ENCODE measurements around the gene GREM2. TPM values are rescaled to one million over a fixed set of nuclear protein-coding genes. Genes with fewer than 3 reads are reported as not detected.

The GREM2 gene
- total RNA-seq, 4 donors from 2014 or later: 0.26 to 7.0 (median 1.4) TPM

DNA sequence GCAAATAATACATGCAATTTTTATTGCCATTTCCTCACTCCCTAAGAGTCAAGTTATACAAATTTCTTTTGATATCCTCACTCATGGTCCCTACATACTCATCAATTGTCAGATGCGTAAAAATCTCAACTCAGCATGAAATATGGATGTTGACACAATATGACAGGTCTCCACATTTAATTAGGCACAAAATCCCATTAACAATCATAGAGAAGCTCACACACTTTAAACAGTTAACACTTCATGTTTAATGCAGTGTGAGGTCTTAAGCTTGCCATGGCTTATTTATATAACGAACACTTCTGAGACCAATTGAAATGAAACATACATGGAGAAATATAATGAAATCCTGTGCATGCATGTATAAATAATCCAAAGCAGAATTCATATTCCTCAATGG lies 58.6 kb downstream of the GREM2 start:
- H3K27ac ChIP-seq: no peak overlapping the region
- no peaks in the 10 kb centered on the region for H3K36me3 ChIP-seq
- H3K9me3 ChIP-seq: no peaks in the 10 kb centered on the region
- DNase-seq: no peak
- no peaks in the 10 kb centered on the region for H3K4me1 ChIP-seq
- H3K4me3 ChIP-seq: no peak overlapping the region
- intact Hi-C loops (cut with DNase I; ENCODE audit: low total_unique reads): no loop called here
- no peak for TF ChIP-seq POLR2A (IDR thresholded peaks at IDR 0.05)
- H3K27me3 ChIP-seq: no peaks in the 10 kb centered on the region

DNA sequence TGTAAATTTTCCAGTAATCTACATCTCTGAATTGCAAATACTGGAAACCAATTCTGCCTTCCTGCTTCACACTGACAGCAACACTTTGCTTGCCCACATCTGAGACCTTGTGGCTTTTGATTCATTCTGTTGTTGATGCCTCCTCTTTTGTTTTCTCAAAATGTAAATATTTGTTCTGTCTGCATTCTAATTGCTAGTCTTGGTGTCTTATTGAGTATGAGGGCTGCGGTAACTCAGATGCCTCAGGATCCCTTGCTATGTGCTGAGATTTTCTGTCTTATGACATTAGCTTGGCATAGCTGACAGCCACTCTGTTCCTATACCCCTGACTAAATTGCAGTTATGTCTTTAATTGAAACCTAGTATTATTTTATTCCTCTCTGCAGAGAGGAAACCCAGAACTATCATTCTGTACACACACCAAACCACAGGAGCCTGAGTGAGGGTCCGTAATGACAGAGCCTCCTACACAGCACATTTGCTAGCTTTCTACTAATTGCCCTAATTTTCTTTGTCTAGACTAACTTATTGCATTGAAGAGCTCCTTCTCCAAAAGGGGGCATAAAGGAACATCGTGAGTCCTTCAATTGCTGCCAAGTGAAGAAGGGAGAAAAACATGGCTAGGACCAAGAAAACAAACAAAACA lies 72.1 kb downstream of the GREM2 start:
- Histone ChIP-seq H3K4me1 (no peaks in the 10 kb centered on the region), H3K36me3 (no peaks in the 10 kb centered on the region), H3K4me3 (no peak overlapping the region), H3K9me3 (no peaks in the 10 kb centered on the region), H3K27me3 (no peaks in the 10 kb centered on the region), H3K27ac (no peak overlapping the region)
- DNase-seq: no peak
- TF ChIP-seq POLR2A (IDR thresholded peaks at IDR 0.05): no peak
- TF ChIP-seq, protein P1, sequence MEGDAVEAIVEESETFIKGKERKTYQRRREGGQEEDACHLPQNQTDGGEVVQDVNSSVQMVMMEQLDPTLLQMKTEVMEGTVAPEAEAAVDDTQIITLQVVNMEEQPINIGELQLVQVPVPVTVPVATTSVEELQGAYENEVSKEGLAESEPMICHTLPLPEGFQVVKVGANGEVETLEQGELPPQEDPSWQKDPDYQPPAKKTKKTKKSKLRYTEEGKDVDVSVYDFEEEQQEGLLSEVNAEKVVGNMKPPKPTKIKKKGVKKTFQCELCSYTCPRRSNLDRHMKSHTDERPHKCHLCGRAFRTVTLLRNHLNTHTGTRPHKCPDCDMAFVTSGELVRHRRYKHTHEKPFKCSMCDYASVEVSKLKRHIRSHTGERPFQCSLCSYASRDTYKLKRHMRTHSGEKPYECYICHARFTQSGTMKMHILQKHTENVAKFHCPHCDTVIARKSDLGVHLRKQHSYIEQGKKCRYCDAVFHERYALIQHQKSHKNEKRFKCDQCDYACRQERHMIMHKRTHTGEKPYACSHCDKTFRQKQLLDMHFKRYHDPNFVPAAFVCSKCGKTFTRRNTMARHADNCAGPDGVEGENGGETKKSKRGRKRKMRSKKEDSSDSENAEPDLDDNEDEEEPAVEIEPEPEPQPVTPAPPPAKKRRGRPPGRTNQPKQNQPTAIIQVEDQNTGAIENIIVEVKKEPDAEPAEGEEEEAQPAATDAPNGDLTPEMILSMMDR (IDR thresholded peaks at IDR 0.05): no peak
- intact Hi-C loops (cut with DNase I; ENCODE audit: low total_unique reads): no loop called here

DNA sequence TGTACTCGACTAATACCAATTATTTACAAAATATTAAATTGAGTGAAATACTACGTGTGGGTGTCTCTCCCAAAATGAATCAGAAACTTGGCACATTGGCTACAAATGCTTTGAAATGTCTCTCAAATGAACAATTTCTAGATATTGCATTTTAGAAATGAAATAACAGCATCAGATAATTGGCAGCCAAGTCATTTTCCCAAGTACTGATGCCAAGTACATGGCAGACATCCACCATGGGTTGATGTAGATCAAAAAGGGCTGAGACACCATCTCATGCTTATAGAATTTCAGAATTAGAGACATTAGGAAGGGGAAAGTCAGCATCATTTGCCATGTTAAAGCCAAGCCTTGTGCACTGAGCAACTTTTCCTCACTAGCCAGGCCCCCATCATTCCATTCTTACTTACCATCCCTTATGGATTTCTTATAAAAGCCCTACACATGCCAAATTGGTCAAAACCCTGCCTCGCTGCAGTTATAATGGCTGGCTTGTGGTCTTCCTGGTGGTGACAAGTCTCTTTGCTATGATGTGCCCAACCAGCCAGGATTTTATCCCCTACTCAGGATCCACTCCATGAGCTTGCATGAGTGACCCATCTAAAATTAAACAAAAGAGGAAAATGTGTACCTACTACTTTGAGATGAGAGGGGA lies 73.1 kb downstream of the GREM2 start:
- H3K4me3 ChIP-seq: no peak overlapping the region
- no peak for DNase-seq
- H3K9me3 ChIP-seq: no peaks in the 10 kb centered on the region
- intact Hi-C loops (cut with DNase I; ENCODE audit: low total_unique reads): no loop called here
- no peak overlapping the region for H3K27ac ChIP-seq
- TF ChIP-seq POLR2A (IDR thresholded peaks at IDR 0.05): no peak
- TF ChIP-seq, protein P1 (IDR thresholded peaks at IDR 0.05): no peak
- no peaks in the 10 kb centered on the region for H3K36me3 ChIP-seq
- no peaks in the 10 kb centered on the region for H3K4me1 ChIP-seq
- H3K27me3 ChIP-seq: no peaks in the 10 kb centered on the region

DNA sequence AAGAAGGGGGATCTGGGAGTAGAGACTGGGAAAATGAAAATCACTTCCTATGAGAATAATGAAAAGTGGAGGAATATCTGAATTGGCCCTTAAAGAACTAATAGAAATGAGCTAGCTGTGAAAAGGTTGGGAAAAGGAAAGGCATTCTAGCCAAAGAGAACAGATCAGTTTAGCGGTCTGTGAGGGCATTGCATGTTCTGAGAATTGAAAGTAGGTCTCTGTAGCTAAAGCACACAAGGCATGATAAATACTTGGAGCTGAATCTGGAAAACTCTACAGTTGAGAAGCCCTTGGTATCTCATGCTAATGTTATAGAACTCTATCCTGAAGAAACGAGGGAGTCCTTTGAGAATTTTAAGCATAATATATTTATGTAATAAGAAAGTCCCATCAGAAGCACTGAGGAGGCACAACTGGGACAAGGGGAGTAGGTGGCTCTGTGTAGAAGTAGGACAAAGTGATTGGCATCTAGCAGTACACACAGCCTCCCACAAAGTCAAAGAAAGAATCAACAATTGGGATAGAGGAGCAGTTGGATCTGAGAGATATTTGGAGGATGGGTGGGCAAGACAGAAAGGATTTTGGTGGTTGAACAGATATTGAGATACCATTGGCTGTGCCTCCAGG lies 78.7 kb downstream of the GREM2 start:
- intact Hi-C loops (cut with DNase I; ENCODE audit: low total_unique reads): no loop called here
- TF ChIP-seq POLR2A (IDR thresholded peaks at IDR 0.05): no peak
- TF ChIP-seq, protein P1 (IDR thresholded peaks at IDR 0.05): no peak
- no peak overlapping the region for H3K4me3 ChIP-seq
- no peak for DNase-seq
- no peaks in the 10 kb centered on the region for H3K4me1 ChIP-seq
- H3K27me3 ChIP-seq: no peaks in the 10 kb centered on the region
- no peaks in the 10 kb centered on the region for H3K36me3 ChIP-seq
- no peaks in the 10 kb centered on the region for H3K9me3 ChIP-seq
- no peak overlapping the region for H3K27ac ChIP-seq

DNA sequence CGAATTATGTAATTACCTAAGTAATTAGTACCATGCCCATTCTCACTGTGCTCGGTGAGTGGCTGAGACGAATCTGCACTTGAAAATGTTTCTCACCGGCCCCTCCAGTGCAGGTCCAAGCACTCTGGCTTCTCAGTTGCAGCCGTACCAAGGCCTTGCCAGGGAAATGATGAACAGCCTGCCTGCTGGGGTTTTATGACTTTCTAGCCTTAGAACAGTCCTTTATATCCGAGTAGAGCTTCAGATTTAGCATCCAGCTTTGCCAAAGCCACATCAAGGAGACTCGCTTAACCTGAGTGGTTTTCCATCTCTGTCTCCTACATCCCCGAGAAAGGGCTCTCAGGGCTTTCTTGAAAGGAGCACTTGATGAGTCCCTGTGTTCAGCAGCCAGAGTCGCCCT lies 83.4 kb downstream of the GREM2 start:
- Histone ChIP-seq H3K27me3 (no peaks in the 10 kb centered on the region), H3K36me3 (no peaks in the 10 kb centered on the region), H3K4me1 (no peaks in the 10 kb centered on the region), H3K4me3 (no peak overlapping the region), H3K9me3 (no peaks in the 10 kb centered on the region), H3K27ac (no peak overlapping the region)
- no peak for DNase-seq
- intact Hi-C loops (cut with DNase I; ENCODE audit: low total_unique reads): no loop called here
- TF ChIP-seq, protein P1 (IDR thresholded peaks at IDR 0.05): no peak
- TF ChIP-seq POLR2A (IDR thresholded peaks at IDR 0.05): no peak

Data from uterus (tissue), 4 donors.